SU-DHL-6 (cell line): ENCODE data around the gene TMEM94.

Experiments
- EZH2phosphoT487 ChIP-seq: fragments of 200-600 bp; sonication (generic), shearing (Covaris generic); conservative IDR thresholded peaks from 2 replicates; pipeline ENCODE4 v1.6.1; 2018; ENCODE audit warnings: mild to moderate bottlenecking, antibody characterized with exemption, low read length, moderate library complexity, mixed read lengths
- TF ChIP-seq, protein P1 (sequence below): fragments of 200-600 bp; sonication (generic); IDR thresholded peaks from one replicate; pipeline ENCODE4 v1.5.1; 2017; ENCODE audit warnings: antibody characterized with exemption, mild to moderate bottlenecking, low read length, moderate library complexity; ENCODE audit not compliant: insufficient read depth, poor library complexity, severe bottlenecking

DNA sequence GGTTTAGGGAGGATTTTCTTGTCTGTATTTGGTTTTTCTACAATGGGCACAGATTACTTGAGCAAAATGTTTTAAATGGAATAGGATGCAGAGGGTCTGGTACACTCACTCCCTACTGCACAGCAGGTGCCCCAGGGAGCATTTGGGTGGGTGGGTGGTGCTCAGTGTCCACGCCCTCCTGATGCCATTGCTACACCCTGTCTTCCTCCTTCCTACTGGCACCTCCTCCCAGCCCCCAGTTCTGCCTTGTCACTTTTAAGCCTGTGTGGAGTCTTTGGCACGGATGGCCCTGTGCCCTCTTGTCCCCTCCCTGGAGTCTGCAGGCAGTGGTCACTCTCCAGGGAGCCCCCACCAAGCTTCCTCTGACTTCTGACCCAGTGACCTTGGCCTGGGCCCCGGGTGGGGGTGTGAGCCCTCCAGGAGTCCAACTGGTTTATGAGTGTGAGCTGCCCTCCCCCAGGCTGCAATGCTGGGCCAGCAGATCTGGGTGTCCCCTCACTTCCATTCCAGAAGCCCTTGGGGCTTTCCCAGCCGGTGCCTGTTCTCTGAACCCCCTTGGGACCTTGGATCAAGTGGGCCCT is 84.6 kb downstream of the TMEM94 start:
- TF ChIP-seq, protein P1, sequence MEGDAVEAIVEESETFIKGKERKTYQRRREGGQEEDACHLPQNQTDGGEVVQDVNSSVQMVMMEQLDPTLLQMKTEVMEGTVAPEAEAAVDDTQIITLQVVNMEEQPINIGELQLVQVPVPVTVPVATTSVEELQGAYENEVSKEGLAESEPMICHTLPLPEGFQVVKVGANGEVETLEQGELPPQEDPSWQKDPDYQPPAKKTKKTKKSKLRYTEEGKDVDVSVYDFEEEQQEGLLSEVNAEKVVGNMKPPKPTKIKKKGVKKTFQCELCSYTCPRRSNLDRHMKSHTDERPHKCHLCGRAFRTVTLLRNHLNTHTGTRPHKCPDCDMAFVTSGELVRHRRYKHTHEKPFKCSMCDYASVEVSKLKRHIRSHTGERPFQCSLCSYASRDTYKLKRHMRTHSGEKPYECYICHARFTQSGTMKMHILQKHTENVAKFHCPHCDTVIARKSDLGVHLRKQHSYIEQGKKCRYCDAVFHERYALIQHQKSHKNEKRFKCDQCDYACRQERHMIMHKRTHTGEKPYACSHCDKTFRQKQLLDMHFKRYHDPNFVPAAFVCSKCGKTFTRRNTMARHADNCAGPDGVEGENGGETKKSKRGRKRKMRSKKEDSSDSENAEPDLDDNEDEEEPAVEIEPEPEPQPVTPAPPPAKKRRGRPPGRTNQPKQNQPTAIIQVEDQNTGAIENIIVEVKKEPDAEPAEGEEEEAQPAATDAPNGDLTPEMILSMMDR, result no peak
- no peak for TF ChIP-seq EZH2phosphoT487
